Mucosa of gallbladder (tissue), 1 donor: ENCODE data around the gene TRAPPC12. TPM values are rescaled to one million over a fixed set of nuclear protein-coding genes. Genes with fewer than 3 reads are reported as not detected.
"Not testable (repeated sequence)": the region's sequence is repeated elsewhere in the genome, so short reads cannot be mapped to it uniquely, and the experiment has no call there.

ENCODE experiments used
- DNase-seq: peaks from one replicate; pipeline ENCODE4 v3.0.0-alpha.2; 2020; ENCODE audit warnings: low spot score
- total RNA-seq: library from RNA; stranded (reverse); gene quantifications from one replicate; pipeline ENCODE4 v1.2.1, GENCODE V29; 2021
- donor health status: DM: no; HTN: no; CAD: no.

The TRAPPC12 gene
- total RNA-seq, 1 donor from 2014 or later, result 111 TPM

DNA sequence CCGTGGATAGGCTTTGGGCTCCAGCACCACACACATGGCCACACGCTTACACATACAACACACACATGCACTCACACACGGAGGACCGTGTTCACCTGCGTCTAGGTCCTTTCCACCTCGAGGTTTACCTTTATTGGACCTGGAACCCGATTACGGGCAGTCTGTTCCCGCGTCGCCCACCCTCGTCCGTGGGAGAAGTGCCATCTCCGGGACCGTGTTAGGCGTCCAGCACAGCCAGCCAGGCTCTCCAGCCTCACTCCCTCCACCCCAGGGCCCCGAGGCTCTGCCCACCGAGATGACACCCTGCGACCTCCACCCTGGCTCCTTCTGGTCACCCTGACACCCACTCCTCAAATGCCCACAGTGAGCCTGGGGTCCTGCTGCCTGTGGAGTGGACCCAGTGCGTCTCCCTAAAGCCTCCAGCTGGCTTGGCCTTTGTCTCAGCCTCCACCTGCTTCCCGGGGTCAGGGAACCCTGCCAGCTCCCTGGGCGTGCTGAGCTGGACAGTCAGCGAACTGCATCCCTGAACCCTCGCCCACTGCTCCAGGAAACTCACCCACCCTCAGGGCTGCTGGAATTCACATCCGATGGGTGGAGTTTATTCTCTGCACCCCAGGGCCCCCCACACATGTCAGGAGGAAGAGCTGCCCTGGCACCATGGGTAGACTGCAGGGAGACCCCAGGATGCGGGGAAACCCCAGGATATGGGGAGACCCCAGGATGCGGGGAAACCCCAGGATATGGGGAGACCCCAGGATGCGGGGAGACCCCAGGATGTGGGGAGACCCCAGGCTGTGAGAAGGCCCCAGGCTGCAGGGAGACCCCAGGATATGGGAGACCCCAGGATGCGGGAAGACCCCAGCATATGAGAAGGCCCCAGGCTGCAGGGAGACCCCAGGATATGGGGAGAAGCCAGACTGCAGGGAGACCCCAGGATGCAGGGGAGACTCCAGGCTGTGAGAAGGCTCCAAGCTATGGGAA, 106.8 kb downstream of the TRAPPC12 start:
- no peak for DNase-seq

DNA sequence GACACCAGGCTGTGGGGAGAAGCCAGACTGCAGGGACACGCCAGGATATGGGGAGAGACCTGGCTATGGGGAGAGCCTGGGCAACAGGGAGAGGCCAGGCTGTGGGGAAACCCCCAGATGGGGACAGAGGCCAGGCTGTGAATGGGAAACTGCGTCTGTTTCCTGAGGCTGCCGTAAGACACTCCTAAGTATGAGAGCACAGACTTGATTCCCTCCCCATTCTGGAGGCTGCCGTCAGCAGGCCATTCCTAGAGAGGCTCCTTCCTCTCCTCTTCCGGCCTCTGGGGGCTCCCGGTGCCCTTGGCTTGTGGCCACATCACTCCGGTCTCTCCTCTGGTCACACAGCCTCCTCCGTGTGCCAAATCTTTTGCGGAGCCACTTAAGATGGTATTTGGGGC, 107.5 kb downstream of the TRAPPC12 start:
- DNase-seq, result no peak

DNA sequence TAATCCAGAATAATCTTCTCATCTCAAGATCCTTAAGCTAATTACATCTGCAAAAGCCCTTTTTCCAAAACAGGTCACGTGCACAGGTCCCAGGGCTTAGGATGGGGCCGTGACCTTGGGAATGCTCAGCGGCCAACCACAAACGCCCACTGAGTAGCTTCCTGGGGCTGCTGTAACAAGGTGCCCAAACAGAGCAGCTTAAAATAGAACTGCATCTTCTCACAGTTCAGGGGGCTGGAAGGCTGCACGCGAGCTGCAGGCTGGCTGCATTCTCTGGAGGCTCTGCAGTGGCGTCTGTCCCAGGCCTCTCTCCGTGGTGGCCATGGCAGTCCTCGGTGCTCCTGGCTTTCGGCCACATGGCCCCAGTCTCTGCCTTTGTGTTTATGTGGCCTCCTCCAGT, 107.9 kb downstream of the TRAPPC12 start:
- no peak for DNase-seq

DNA sequence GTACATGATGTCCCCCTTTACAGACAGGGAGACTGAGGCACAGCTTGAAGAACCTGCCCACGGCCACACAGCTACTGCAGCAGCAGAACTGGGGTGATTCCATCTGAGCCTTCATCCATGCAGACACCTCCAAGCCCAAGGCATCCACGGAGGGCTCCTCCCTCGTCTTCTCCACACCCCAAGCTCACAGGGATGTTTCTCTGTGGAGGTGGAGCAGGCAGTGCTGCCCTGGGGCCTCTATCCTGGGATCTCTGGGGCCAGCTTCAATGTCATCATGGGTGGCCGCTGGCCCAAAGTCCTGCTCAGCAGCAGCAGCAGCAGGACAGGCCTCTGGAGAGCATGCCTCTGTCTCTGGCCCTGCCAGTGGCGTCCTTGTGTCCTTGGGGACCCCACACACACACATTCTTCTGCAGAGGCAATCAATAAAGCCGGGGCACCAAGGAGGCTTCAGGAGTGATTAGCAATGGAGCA, 108.6 kb downstream of the TRAPPC12 start:
- no peak for DNase-seq

DNA sequence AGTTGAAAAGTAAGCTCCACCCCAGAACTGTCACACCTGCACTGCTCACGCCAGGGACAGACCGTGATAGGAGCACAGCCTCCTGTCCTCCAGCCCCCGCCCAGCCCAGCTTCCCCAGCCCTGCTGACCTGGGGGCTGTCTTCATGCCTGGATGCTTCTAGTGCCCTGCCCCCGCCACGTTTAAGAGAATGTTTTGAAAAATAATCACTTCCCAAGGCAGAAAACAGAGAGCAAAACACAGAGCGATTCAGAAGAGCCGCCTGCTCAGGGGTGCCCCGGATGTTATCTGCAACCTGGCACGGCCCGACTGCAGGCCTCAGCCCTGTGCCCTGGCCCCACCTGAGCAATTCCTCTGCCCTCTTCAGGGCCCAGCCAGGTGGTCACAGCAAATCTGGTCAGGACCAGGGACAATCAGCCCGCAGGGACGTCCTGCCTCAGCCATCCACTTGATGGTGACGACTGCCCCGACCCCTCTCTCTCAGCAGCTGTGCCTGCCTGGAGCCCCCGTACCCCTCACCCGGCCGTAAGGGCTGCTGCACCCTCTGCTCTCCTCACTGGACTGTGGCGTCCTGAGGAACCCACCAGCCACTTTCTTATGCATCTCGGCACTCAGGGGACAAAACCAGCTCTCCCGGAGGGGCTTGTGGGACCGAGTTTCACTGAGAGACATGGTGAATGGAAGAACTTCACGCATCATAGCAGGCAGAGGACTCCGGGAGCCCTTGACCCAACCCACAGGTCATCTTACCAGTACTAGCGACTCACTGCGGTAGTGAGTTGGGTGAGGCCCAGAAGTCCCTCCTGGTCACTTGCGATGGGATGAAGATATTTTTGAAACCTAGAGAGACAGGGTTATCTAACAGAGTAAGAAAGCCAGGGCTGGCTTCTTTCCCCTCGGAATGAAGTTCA, 109.6 kb downstream of the TRAPPC12 start:
- no peak for DNase-seq

DNA sequence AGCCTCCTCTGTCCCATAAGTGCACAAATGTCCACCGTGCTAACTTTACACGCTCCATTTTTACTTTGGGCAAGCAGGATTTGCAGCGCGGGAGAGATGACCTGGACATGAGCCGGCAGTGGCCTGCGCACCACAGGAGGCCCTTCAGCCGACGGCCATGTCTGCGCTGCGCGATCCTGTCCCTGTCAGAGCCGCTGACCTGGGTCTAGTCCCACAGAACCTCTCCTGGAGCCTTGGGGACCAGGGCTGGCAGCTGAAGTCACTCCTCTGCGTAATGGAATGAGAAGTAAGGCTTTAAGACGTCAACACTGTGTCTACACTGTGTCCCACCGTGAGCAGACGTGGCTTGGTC, 110.2 kb downstream of the TRAPPC12 start:
- DNase-seq, result no peak

DNA sequence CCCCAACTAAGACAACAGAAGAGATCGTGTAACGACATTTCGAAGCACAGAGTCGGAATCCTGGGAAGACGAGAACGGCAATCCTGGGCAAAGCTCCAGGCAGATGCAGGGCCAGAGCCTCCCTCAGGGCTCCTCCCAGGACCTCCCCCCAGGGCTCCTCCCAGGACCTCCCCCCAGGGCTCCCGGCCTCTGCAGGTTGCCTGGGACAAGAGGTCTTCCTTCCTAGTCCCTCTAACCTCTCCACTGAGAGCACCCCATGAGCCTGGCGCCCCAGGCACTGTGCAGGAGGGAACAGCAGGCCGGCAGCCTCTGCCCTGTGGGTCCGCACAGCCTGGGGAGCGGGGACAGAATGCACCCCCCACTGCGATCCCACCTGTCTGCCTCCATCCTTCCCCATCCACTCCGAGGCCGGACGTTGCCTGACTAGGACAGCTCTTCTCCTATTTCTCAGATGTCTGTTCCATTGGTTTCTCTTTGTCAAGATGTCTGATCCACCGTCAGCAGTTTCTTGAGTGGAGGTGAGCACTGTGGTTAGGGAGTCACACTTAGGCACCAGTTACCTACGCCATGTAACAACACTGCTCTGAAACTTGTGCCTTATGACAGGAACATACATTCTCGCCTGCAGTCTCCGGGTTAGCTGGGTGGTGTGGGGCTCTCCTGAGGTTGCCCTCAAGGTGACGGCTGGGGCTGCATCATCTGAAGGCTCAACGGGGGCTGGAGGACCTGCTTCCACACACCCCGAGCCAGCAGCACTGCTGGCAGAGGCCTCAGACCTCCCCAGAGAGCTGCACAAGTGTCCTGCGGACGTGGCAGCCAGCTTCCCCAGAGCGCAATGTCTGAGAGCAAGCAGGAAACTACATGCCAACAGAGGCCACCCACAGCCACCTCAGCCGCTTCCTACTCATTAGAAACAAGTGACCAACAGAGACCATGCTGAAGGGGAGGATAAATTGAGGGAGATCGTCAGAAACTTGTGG, 111.0 kb downstream of the TRAPPC12 start:
- no peak for DNase-seq

DNA sequence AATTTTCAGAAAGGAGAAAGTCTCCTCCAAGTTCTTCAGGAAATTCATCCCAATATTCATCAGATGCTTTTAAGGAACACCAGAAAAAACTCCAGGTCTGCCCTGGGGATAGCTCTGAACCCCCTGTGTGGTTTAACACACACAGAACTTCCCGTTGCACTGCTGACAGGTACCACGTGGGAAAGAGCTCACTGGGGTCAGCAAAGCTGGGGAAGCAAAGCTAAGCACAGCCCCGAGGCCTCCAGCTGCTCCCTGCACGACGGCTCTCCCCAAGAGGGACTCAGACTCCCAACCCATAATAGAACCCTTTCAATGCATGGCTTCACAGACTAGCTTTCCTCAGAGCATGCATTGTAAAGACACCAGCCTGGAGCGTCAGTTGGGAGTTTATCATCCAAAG, 111.8 kb downstream of the TRAPPC12 start:
- no peak for DNase-seq

DNA sequence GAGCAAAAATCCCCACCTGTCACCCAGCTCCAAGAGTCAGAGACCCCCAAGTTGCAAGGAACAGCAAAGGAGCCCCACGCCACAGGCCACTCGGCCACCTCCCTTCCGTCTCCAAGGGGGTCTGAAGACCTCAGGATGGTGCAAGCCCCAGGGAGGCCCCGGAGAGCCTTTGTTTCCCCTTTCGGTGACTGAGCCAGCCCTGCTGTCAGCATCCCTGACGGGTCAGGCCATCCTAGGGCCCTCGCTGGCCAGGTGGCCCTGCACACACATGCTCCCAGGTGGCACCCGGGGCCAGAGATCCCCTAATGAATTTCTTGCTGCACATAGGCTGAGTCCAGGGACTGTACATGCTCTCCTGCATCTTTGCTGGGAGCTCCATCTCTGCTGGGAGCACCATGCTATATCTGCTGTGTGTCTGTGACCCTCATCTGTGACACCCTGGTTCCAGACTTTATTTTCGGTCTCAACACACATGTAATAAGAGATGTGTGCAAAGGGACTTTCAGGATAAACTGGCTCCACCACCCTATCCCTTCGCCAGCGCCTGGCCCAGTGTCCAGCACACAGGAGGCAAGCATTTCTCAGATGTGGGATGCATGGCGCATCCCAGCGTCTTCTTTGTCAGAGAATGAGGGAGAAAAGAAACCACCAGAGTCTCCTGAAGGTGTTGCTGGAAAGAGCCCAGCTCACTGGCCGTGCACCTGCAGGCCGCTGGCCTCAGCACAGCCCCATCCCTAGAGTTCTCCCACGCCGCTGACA, 112.4 kb downstream of the TRAPPC12 start:
- DNase-seq, result no peak

DNA sequence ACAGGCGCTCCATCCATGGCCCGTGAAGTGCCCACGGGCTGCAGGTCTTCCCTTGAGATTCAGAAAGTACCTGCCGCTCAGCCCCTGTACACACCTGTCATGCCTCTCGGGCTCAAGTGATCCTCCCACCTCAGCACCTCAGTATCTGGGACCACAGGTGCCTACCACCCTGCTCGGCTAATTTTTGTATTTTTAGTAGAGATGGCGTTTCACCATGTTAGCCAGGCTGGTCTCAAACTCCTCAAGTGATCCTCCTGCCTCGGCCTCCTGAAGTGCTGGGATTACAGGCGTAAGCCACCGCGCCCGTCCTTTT, 112.9 kb downstream of the TRAPPC12 start:
- DNase-seq, result not testable (repeated sequence)

DNA sequence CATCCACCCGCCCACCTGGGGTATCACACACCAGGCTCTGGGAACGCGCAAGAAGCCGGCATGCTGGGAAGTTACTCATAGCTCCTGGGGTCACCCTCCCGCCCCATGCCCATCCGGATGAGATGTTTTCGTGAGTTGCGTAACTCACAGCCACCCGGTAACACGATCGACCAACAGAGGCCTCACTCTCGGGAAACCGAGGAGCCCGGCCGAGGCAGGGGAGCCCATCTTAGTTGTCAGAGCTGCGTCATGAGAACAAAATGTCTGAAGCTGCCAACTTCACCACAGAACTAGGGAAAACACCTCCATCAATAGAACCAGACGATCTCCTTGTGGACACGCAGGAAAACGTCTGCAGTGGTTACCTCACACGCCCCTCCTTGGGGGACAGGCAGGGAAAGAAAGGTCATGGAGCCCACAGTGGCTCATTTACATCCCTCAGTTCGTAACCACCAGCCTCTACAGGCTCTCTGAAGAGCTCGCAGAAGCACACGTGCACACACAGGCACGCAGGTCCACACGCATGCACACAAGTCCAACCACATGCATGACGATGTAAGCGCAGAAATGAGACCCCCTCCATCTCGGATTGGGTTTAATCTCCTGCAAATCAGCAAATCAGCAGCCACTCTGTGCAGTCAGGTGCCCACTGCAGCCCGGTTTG, 113.6 kb downstream of the TRAPPC12 start:
- DNase-seq, result no peak

DNA sequence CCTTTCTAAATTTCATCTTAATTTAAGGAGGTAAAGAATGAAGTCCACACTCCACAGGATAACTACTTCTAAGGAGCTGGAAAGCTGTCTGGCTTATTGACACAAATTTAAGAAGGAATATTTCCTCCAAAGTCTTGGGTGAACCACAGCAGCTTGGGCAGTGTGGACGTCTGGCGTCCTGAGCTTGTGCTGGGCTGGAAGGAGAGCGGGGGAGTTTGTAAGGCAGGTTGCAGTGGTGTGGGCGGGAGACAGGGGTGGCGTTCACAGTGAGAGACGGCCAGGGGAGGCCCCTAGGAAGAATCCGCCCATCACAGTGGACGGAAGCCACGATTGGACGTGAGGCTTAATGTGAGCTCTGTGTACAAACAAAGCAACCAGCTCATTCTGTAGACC, 114.1 kb downstream of the TRAPPC12 start:
- DNase-seq, result peak; percentile 50

DNA sequence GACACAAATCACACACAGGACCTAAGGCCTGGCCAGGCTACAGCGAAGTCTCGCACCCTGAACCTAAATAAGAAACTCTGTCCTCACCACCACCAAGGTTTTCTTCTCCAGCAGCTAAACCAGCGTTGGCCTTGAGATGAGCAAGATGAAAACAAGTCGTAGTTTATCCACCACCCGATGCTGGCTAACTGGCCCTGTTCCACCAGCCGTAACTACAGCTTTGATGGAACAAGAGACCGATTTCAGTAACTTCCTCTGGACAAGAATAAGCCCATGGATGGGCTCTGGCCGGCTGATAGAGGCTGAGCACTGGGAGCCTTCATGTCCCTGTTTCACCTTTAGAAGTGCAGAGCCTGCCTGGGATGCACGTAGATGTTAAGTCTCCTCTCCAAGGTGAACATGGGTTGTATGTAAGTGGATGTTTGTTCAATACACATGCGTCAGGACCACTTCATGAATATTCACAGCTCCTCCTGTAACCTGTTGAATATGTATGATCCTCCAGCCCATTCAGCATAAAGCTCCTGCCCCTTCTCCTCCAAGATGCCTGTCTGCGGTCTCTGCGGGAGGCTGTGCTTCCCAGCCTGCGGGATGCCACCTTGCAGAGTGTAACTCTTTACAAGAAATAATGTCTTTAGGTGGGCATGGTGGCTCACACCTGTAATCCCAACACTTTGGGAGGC, 115.6 kb downstream of the TRAPPC12 start:
- DNase-seq, result no peak

DNA sequence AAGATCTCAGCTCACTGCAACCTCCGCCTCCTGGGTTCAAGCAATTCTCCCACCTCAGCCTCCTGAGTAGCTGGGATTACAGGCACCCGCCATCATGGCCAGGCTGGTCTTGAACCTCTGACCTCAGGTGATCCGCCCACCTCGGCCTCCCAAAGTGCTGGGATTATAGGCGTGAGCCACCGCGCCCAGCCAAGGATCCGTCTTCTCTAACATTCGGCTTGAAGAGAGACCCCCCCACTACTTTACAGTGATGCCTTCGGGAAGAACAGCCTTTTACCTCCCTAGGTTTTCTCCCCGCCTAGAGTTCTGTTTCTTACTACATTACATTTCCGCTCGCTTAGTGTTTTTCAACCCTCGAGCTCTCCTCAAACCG, 117.2 kb downstream of the TRAPPC12 start:
- DNase-seq, result not testable (repeated sequence)

DNA sequence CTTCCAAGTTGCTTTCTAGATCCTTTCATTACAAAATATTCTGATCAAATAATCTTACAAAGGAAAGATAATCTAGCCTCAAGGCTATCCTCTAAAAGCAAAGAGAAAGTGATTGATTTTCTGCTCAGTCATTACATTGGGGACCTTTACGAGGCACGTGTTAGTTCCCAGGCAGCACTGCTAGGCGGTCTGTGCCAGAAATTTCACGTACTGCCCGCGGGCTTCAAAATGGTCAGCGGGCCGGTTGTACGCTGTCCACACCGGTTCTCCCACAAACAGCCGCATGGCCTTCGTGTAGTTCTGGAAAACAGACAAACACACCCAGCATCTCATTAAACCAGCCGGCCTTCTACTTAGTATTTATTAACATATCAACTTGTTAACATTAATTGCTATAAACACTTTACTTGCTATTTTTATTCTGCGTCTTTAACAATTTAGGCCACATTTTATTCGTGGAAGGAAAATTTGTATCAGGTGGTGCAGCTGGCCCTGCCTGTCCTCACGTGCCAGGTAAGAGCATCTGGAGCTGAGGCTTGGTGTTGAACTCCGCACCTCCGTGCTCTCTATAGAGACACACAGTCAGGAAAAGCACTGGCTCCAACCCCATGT, 119.4 kb downstream of the TRAPPC12 start:
- no peak for DNase-seq

DNA sequence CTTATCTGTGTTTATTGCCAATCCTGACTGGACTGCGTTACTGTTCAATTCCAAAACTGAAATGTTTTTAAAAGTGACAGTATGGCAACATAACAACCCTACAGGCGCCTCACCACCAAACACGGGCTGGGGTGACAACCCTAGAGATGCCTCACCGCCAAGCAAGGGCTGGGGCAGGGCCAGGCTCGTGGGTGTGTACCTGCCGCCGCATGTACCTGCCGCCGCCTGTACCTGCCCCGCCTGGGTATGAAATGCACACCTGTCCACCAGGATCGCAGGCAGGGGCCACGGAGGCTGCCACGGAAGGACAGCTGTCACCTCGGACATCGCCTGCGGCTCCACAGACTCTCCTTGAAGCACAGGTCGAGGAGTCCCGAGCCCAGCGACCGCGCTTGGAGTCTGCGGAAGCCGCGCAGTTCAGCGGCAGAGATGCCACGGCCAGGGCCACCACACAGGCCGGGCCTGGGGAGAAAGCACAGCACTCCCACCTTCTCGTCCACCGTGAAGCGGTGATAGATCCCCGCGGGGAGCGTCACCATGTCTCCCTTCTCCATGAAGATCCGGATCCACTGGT, 120.9 kb downstream of the TRAPPC12 start:
- no peak for DNase-seq

DNA sequence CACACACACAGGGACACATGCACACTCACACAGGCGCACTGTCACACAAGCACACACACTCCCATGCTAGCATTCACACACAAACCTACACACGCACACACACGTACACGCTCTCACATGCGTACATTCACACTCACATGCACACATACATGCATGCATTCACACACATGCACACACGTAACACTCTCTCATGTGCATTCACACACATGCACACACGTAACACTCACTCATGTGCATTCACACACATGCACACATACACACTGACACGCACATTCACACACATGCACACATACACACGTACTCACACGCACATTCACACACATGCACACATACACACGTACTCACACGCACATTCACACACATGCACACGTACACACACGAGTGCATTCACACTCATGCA, 123.6 kb downstream of the TRAPPC12 start:
- DNase-seq, result no peak

DNA sequence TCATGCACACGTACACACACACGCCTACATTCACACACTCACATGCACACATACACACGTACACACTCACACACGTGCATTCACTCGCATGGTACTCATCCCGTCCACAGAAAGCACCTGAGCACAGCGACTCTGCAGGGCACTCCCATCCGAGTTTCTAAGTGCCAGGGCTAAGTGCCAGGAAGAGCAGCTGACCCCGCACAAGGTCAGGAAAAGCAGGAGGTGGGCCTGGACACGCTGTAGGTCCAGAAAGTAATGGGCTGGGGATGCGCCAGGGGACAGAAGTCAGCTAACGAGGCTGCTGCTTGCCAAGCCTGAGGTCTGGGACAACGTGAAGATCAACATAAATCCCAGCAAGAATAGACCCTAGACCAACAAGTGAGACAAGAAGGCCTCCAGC, 124.0 kb downstream of the TRAPPC12 start:
- no peak for DNase-seq

DNA sequence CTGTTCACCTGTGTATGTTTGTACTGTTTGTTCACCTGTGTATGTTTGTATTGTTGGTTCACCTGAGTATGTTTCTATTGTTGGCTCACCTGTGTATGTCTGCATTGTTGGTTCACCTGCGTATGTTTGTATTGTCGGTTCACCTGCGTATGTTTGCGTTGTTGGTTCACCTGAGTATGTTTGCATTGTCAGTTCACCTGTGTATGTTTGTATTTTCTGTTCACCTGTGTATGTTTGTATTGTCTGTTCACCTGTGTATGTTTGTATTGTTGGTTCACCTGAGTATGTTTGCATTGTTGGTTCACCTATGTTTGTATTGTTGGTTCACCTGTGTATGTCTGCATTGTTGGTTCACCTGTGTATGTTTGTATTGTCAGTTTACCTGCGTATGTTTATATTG, 125.2 kb downstream of the TRAPPC12 start:
- no peak for DNase-seq
